Retinal pigment epithelial cell (primary cell): ENCODE data around the gene MYLK.

Experiments
- DNase-seq: peaks from one replicate; pipeline ENCODE4 v3.0.0-alpha.2; 2010; ENCODE audit warnings: low read depth
- H3K4me3 ChIP-seq: 2 replicates; pipeline ENCODE4 v1.5.1; 2011; ENCODE audit warnings: mild to moderate bottlenecking, low read length, control low read depth, moderate library complexity
- TF ChIP-seq, protein P1 (sequence below): conservative IDR thresholded peaks from 2 replicates; pipeline ENCODE4 v1.5.1; 2011; ENCODE audit warnings: low read depth, low read length, control low read depth, inconsistent platforms

Gene MYLK

DNA sequence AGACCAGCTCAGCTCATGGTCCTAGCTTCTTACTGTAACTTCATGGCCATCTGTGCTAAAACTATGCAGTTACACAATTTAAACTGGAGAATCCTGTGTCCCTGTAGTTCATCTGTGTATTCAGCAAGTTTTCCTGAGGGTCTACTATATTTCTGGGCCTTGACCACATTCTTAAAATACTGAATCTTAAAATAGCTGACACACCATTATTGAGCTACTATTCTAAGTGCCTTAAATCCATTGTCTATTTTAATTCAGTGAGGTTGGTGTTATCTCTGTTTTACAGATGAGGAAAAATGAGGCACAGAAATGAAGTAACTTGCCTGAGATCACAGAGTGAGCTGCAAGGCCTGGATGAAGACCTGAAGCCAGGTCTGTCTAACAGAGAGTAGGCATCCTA is 22.0 kb downstream of the MYLK start:
- TF ChIP-seq, protein P1, sequence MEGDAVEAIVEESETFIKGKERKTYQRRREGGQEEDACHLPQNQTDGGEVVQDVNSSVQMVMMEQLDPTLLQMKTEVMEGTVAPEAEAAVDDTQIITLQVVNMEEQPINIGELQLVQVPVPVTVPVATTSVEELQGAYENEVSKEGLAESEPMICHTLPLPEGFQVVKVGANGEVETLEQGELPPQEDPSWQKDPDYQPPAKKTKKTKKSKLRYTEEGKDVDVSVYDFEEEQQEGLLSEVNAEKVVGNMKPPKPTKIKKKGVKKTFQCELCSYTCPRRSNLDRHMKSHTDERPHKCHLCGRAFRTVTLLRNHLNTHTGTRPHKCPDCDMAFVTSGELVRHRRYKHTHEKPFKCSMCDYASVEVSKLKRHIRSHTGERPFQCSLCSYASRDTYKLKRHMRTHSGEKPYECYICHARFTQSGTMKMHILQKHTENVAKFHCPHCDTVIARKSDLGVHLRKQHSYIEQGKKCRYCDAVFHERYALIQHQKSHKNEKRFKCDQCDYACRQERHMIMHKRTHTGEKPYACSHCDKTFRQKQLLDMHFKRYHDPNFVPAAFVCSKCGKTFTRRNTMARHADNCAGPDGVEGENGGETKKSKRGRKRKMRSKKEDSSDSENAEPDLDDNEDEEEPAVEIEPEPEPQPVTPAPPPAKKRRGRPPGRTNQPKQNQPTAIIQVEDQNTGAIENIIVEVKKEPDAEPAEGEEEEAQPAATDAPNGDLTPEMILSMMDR, result no peak
- H3K4me3 ChIP-seq, result no peak overlapping the region
- DNase-seq, result no peak

DNA sequence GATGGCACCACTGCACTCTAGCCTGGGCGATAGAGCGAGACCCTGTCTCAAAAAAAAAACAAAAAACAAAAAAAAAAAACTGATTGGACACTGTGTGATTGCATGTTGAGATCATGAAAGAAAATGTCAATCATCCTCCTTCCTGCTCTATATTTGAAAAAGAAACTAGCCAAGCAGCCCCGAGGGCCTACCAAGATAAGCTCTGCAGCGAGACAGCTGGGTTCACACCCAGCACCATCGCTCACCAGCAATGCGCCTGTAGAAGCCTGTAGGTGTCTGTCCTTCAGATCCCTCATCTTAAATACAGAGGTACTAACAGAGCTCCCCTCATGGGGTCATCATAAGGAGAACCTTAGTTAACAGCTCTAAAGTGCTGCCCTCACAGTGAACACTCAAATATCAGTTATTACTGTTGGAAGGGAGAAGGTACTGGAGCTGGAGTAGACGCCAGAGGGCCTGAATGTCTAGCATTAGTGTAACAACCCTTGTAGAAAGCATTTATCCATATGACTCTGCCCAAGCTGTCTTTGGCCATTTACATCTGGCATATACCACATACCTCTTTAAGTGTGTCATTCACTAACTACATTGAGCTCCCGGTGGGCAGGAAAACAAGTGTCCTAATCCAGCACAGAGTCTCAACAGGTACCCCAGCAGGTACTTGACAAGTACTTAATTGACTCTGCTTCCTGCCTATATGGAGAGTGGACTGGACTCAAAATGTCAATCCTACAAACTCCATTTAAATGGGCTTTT is 22.9 kb downstream of the MYLK start:
- DNase-seq, result no peak

DNA sequence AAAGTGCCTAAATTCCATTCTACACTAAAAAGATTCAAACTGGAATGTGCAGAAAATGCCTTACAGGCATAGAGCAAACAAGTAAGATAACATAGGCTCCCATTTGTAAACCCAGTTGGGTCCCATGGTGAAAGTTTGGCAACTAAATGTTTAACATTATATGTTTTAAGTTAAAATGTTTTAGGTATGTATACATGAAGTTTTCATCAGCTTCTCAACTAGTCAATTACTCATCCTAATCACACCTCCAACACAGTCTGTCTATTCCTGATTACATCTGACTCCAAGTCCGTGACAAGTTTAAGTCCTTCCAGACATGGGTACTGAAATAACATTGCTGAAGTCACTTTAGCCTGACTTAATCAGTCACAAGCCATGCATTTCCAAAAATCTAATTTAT is 25.0 kb downstream of the MYLK start:
- no peak overlapping the region for H3K4me3 ChIP-seq
- DNase-seq, result no peak
- TF ChIP-seq, protein P1, result no peak

More for the DNA sequence above, 22.9 kb downstream of the MYLK start:
- TF ChIP-seq, protein P1, result no peak
- H3K4me3 ChIP-seq, result no peak overlapping the region

DNA sequence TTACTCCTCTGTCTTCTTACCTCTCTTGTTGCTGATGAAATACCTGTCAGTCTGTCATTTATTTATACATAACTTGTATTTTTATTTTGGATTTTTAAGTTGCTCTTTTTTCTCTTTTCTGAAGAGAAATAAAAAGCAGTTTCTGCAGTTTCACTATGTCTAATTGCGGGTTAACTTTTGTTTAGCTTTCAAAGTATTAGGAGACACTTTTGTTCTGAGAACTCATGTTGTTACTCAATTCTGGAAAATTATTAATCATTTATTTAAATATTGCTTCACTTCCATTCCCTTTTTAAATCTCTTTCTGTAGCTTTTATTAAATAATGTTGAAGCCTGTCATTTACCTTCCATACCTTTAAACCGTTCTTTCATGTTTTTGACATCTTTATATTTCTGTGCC is 29.2 kb downstream of the MYLK start:
- no peak for DNase-seq
- H3K4me3 ChIP-seq, result no peak overlapping the region
- TF ChIP-seq, protein P1, result no peak

DNA sequence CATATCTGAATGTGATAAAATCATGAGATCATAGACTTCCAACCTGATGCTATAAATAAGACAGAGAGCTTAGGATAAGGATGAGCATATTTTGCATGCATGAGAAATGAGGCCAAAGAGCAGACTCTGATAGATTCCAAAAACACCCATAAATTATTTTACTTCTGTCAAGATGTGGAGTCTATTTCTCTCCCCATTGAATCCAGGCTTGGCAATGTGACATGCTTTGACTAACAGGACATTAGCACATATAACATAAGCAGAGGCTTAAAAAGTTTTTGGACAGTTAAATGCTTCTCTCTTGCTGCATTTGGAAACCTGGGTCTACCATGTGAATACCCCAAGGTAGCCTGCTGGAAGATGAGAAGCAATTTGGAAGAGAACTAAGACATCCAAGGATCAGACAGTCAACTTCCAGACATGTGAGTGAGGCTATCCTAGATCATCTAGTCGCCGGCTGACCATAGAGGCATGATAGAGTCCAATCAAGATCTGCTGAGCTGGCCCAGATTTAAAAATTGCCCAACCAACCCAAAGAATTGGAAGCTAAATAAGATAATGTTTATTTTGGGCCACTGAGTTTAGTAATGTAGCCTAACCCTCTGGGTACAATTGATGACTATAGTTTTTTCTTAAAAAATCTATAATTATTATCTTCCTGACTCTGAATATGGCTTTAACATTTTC is 30.3 kb downstream of the MYLK start:
- TF ChIP-seq, protein P1, result no peak
- DNase-seq, result no peak

DNA sequence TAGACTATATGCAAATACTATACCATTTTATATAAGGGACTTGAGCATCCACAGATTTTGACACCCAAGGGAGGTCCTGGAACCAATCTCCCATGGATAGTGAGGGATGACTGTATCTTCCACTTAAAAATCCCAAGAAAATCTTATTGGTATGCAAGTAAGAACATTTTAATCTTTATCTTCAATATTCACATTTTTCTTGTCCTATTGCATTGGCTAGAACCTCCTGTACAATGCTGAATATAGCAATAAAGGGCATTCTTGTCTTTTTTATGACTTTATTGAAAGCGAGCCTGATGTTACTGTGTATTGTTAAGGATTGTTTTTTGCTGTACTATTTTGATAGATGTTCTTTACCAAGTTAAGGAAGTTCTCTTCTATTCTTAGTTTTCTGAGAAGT is 36.9 kb downstream of the MYLK start:
- TF ChIP-seq, protein P1, result no peak
- DNase-seq, result no peak
- H3K4me3 ChIP-seq, result no peak overlapping the region

More for the DNA sequence above, 30.3 kb downstream of the MYLK start:
- H3K4me3 ChIP-seq, result no peak overlapping the region

DNA sequence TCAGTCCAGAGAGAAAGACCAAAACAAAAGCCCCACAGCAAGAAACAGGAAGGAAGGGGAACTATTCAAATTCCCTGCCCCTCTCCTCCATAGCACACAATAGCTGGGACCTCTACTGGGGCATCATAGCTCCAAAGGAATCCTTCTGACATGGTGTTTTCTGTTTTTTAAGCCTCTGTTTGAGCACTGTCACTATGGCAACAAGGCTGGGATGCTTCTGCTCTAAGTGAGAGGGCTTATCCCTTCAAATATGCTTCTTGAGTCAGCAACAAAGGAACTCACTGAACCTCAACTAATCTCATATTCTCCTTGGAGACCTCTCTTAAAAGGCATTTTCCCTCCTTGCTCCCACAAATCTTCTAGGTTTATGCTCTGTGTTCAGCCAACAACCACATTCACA is 40.5 kb downstream of the MYLK start:
- TF ChIP-seq, protein P1, result no peak
- H3K4me3 ChIP-seq, result no peak overlapping the region
- peak; percentile 99 for DNase-seq
